Dedifferentiated amniotic fluid mesenchymal stem cell (primary cell): Measurements from ENCODE around the gene LDLRAD4.
"Not testable (repeated sequence)": the region's sequence is repeated elsewhere in the genome, so short reads cannot be mapped to it uniquely, and the experiment has no call there.

Experiments
- DNase-seq: peaks from one replicate; pipeline ENCODE4 v3.0.0-alpha.2; 2016; ENCODE audit errors: extremely low spot score

LDLRAD4 gene

DNA sequence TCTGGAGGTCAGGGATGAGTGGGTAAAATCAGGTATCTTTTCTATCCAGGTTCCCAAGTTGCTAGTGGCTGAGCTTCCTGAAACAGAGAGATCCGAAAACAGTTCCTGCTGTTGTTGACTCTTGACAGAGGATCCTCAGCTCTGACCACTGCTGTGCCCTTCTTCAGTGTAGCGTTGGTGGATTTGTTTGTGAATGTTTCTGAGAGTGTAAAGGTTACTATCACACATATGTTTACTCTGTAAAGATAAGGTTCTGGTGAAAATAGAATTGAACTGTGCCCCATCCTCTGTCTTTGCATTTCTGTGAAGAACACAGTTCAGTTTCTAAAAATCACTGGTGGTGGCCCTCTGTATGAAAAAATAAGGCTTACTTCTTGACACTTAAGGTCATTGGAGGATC, 119.8 kb downstream of the LDLRAD4 start:
- no peak for DNase-seq

DNA sequence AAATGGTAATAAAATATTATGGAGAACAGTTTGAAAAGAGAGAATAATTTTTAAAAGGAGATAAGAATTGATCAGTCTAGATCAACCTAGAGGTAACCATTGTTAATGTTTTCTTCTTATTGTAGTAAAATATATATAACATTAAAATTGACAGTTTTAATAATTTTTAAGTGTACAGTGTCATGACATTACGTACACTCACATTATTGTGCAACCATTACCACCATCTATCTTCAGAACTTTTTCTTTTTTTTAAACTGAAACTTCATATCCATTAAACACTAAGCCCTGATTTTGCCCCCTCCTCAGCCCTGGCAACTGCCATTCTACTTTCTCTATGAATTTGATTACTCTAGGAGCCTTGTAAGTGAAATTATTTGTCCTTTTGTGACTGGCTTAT, 121.1 kb downstream of the LDLRAD4 start:
- DNase-seq, result no peak

DNA sequence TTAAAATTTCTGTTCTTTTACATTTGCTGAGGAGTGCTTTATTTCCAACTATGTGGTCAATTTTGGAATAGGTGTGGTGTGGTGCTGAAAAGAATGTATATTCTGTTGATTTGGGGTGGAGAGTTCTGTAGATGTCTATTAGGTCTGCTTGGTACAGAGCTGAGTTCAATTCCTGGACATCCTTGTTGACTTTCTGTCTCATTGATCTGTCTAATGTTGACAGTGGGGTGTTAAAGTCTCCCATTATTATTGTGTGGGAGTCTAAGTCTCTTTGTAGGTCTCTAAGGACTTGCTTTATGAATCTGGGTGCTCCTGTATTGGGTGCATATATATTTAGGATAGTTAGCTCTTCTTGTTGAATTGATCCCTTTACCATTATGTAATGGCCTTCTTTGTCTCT, 127.9 kb downstream of the LDLRAD4 start:
- not testable (repeated sequence) for DNase-seq

DNA sequence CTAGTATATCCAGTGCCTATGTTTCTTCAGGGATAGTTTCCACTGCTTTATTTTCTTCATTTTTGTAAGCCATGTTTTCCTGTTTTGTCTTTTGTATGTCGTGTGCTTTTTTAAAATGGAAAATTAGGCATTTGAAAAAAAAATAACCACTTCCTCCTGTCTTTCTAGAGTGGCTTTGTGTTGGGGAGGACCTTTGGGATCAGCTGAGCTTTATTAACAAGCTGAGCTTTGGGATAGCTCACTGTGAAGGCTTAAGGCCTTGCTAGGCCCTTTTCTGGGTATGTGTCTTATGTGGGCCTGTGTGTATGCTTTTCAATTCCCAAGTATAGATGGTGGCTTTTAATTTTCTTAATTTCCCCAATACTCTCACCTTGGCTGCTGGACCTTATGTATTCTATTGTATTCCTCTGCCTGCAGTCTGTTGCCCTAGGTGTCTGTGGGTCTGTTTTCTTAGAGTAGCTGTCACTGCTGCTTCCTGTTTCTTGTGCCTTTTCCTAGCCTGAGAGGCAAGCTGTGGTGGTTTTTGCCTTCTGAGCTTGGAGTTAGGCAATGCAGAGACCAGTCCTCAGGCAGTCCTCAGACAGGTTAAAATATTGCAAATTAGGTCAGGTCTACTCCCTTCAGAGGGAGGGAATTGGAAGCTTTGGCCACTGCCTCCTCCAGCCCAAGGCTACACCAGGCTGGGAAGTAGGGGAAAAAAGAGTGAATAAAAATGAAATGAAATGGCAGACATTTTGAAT, 134.7 kb downstream of the LDLRAD4 start:
- no peak for DNase-seq

DNA sequence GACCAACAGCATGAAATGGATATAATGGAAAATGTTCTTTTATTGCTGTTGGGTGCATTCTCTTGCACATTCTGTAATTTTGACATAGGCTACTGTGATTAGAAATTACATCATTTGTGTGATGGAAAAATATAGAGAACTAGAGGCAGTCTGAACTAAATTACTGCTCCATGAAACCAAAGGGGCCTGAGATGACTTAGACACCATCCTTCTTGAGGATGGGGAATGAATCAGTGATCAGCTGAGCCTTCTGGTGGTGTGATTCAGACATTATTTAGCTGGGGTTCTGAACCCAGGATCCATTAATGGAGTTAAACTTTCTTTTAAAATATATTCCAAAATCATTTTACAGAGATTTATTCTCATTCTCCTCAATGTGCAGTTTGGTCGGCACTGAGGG, 135.8 kb downstream of the LDLRAD4 start:
- DNase-seq, result no peak

GRCh38 chr18:13356032-13356431, 137.5 kb downstream of the LDLRAD4 start:
- DNase-seq, result no peak

DNA sequence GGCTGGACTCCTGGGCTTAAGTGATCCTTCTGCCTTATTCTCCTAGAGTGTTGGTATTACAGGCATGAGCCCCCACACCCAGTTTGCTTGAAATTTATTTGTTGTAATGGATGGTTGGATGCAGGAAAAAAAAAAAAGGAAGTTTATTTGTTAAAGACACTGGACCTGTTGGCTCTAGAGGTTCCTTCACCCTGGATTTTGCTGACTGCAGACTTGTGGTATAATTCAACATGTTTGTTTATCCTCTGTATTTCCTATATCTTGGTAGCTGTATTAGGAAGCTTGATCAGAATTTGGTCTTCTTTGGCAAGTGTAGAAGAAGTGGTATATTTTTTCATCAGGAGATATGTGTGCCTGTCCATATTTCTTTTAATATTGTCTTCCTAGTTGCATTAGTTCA, 138.7 kb downstream of the LDLRAD4 start:
- DNase-seq, result no peak

DNA sequence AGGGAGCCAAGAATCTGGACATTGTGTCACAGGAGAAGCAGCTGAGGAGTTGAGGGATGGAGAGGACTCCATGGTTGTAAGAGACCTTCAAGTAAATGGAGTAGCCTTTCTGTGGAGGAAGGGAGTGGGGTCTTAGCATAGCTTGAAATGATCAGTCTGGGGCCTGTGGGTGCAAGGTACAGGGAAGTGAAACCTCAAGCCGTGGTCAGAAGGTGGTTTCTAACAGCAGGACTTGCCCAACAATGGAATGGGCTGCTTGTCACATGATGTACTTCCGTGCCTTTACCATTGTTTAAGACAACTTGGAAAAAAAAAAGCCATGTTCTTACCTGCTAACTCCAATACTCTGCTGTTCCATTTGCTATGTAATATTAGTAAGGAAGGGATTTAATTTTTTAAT, 140.7 kb downstream of the LDLRAD4 start:
- no peak for DNase-seq

DNA sequence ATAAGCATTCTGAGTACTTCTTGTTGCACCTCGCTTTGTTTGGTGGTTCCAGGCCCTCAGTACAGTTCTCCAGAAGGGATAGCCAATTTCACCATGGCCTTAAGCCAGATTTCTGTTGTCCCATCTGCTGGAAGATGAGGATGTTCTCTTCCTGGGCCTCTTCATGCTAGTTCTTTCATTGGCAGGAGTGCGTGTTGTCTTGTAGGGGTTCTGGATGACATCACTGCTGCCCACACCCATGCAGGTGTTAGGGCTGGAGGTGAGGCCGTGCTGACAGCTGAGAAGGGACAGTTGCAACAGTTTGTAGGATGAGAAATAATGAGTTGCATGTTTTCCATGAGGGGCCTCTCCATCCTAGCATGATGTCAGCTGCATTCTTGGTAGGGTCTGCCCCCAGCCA, 142.9 kb downstream of the LDLRAD4 start:
- no peak for DNase-seq

GRCh38 chr18:13362051-13362450, 143.5 kb downstream of the LDLRAD4 start:
- no peak for DNase-seq

DNA sequence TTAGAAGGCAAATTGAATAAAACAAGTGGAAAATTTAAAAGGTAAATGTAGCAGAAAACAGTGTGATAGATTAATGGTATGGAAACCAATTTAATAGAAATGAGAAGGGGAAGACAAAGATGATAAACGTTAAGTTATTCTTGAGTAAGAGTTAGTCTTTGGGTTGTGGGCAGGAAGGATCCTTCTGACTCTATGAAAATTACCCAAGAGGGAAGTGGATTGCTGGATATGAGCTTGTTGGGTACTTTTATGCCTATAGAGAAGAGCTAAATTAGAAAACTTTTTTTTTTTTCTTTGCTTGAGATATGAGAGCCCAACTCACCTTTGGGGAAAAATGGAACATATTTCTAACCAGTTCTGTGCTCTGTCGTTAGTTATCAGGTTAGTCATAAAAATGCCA, 144.0 kb downstream of the LDLRAD4 start:
- DNase-seq, result no peak

DNA sequence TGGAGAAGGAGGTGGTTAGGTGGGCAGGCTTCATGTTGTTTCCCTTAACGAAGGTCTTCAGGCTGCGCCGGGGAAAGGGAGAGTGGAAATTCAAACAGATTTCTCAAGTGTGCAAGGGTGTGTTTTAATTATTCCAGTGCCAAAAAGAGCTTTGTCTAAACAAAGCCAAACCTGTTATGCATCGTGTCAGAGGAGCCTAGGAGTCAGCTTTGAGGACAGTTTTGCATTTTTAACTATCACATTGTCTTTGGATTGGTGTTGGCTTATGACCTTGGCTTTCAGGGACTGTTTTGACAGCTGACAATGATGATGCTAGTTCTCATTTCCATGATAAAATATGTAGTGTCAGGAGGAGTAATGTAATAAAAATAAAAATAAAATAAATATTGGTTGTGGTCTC, 144.8 kb downstream of the LDLRAD4 start:
- no peak for DNase-seq

DNA sequence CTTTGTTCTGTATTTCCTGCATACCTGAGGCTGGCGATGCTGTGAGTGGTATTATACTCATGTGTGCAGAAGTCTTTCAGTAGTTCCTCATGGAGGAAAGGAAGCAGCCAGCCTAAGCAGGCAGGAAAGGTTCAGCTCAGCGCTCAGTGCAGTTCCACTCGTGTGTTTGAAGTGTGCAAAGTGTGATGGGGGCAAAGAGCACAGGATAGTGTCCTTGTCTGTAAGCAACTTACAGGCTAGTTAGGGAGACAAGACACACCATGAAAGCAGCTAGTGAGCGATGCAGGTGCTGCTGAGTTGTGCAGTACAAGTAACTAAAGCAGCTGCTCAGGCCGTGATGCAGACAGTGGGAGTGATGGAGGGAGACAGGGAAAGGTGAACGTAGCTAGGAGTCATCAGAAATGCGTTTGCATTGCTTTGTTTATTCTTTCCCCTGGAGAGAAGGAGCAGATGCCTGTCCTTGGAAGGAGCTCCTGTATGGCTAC, 146.2 kb downstream of the LDLRAD4 start:
- DNase-seq, result no peak

GRCh38 chr18:13366131-13366530, 147.6 kb downstream of the LDLRAD4 start:
- DNase-seq, result no peak

GRCh38 chr18:13366541-13366940, 148.0 kb downstream of the LDLRAD4 start:
- no peak for DNase-seq

GRCh38 chr18:13366962-13367892, 148.7 kb downstream of the LDLRAD4 start:
- DNase-seq, result no peak

DNA sequence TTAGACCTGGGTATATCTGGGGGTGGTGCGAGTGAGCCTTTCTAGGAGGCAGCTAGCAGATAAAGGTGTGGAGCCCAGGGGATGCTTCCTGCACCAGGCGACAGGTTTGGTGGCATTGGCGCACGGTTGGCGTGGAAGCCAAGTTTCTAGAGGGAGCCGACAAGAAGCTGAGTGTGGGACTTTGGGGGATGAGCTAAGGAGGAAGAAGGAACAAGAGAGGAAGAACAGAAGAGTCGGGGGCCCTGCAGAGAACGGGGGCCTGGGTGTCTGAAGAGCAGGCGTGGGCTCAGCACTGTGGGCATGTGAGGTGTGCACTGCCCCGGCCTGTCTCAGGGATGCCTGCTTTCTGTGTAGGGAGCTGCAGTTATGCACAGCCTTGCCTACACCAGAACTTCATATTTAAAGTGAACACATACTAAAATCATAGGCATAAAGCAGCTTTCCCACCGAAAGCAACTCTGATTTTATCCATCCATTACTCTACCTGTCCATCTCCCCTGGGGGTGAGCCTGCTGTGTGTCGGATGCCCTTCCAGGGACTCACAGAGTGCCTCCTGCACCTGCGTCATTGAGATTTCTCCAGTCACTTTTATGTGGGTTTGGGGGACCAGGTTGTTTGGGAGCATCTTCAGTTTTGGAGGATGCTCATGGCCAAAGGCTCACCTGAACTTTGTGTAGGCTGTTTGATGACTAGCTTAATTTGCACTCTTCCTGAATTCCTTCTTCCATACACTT, 149.7 kb downstream of the LDLRAD4 start:
- no peak for DNase-seq

DNA sequence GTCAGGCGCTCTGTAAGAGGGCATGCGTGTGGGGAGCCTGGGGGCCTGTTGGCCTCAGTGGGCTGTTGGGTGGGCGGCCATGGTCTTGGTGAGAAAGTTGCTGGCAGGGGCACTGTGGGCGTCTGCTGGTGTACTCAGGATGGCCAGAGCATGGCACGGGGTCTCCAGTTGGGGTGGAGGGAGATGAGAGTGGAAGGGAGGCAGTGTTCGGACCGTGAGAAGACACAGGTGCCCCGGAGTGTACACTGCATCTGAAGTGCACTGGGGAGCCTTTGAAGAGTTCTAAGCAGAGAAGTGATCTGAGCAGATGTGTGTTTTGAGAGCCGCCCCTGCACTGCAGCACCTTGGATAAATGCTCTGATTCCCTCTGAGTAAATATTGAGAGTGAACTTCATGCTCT, 150.8 kb downstream of the LDLRAD4 start:
- no peak for DNase-seq

GRCh38 chr18:13369756-13370510, 151.4 kb downstream of the LDLRAD4 start:
- no peak for DNase-seq

DNA sequence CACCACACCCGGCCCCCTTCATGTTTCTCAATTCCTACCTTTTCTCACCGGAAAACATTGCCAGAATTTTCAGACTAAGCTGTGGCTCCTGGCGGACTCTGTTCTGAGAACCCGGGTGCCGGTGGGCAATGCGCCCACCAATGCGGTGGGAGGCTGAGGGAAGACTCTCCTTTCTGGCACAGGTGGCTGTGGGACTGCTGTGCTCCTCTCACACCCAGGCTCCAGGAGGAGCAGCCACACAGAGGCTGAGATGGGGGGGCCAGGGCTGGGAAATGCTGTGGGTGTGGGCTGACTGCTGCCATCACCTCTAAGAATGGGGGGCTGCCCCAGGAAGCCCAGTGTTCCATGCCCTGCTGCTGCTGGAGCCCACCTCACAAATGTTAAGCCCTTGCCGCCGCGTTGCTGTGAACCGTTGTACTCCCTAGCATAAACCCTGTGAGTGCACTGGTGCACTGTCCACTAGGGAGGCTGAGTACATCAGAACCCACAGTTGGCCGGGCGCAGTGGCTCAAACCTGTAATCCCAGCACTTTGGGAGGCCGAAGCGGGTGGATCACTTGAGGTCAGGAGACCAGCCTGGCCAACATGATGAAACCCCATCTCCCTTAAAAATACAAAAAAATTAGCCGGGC, 152.6 kb downstream of the LDLRAD4 start:
- no peak for DNase-seq
